PC-9 (cell line): Measurements from ENCODE around the gene METTL22. TPM values are rescaled to one million over a fixed set of nuclear protein-coding genes. Genes with fewer than 3 reads are reported as not detected.

Source experiments
- BruUV-seq: library from RNA; stranded (reverse); fragments of 400-500 nt; replicated peaks from 2 replicates; lab custom pipeline; 2021; lab: Mats Ljungman, UMichigan
- CTCF ChIA-PET: fragments of 300-600 bp; sonication (Branson Sonifier 250); formaldehyde crosslinking; loops from one replicate; lab custom pipeline; 2022; ENCODE audit warnings: antibody characterized with exemption; lab: Charles Lee
- POLR2A ChIA-PET: fragments of 300-600 bp; sonication (Branson Sonifier 250); formaldehyde crosslinking; loops from one replicate; lab custom pipeline; 2022; ENCODE audit warnings: antibody characterized with exemption; ENCODE audit not compliant: unreplicated experiment; lab: Charles Lee
- DNase-seq, 2 experiments: peaks; one replicate each; pipeline versions ENCODE4 v3.0.0 to v3.0.0-alpha.2; 2015 to 2022; ENCODE audit warnings: mixed read lengths in 1 of 2
- H2AFZ ChIP-seq: fragments of 200-600 bp; sonication (generic); 2 replicates; pipeline ENCODE4 v1.8.1; 2017; ENCODE audit warnings: antibody characterized with exemption
- H3F3A ChIP-seq: fragments of 200-600 bp; sonication (generic); 2 replicates; pipeline ENCODE4 v1.8.1; 2017; ENCODE audit warnings: antibody characterized with exemption, mild to moderate bottlenecking, low read depth; ENCODE audit not compliant: insufficient read depth
- H3K27ac ChIP-seq: fragments of 200-600 bp; sonication (generic); 2 replicates; pipeline ENCODE4 v1.6.1; 2016; ENCODE audit warnings: mixed run types
- H3K27me3 ChIP-seq: fragments of 200-600 bp; sonication (generic); 2 replicates; pipeline ENCODE4 v1.6.1; 2016; ENCODE audit warnings: low read depth, mixed run types; ENCODE audit not compliant: insufficient read depth
- H3K36me3 ChIP-seq: fragments of 200-600 bp; sonication (generic); 2 replicates; pipeline ENCODE4 v1.6.1; 2016; ENCODE audit warnings: low read depth, mixed run types
- H3K4me1 ChIP-seq: fragments of 200-600 bp; sonication (generic); replicated peaks from 2 replicates; pipeline ENCODE4 v1.6.1; 2016; ENCODE audit warnings: mixed run types; ENCODE audit not compliant: insufficient read depth
- H3K4me2 ChIP-seq: fragments of 200-600 bp; sonication (generic); 2 replicates; pipeline ENCODE4 v1.6.1; 2017; ENCODE audit warnings: mixed run types
- H3K4me3 ChIP-seq: fragments of 200-600 bp; sonication (generic); 2 replicates; pipeline ENCODE4 v1.6.1; 2016; ENCODE audit warnings: mixed run types
- H3K79me2 ChIP-seq: fragments of 200-600 bp; sonication (generic); 2 replicates; pipeline ENCODE4 v1.6.1; 2017; ENCODE audit warnings: low read depth, mixed run types
- H3K9me2 ChIP-seq: fragments of 200-600 bp; sonication (generic); 2 replicates; pipeline ENCODE4 v1.8.1; 2017; ENCODE audit warnings: mild to moderate bottlenecking; ENCODE audit not compliant: insufficient read depth
- H3K9me3 ChIP-seq: fragments of 200-600 bp; sonication (generic); 2 replicates; pipeline ENCODE4 v1.8.1; 2016; ENCODE audit warnings: low read depth; ENCODE audit not compliant: insufficient read depth
- H4K20me1 ChIP-seq: fragments of 200-600 bp; sonication (generic); 2 replicates; pipeline ENCODE4 v1.8.1; 2017; ENCODE audit not compliant: insufficient read depth
- CTCF ChIP-seq: fragments of 200-600 bp; sonication (generic); conservative IDR thresholded peaks from 2 replicates; pipeline ENCODE4 v1.6.1; 2017; ENCODE audit warnings: mixed run types, antibody characterized with exemption, mild to moderate bottlenecking, moderate library complexity
- EZH2 ChIP-seq: fragments of 200-600 bp; sonication (generic); IDR thresholded peaks from 2 replicates; pipeline ENCODE4 v1.8.0; 2017; ENCODE audit warnings: antibody characterized with exemption, low read depth
- intact Hi-C: fragments of 100-400 bp; cut with micrococcal nuclease; formaldehyde crosslinking; loops from one replicate; pipeline ENCODE4 v1.10.0; 2022; ENCODE audit not compliant: unreplicated experiment
- total RNA-seq: library from RNA; stranded (reverse); gene quantifications from 2 replicates; pipeline ENCODE4 v1.2.3, GENCODE V29; 2021

The METTL22 gene
- total RNA-seq, 1 experiment from 2014 or later, result 62.2 TPM

- no peak for DNase-seq
- Histone ChIP-seq H3K27me3 (peaks cover 63% of the 10 kb centered on the region), H3K79me2 (no peaks in the 10 kb centered on the region), H3K4me2 (no peak overlapping the region), H3K9me2 (no peaks in the 10 kb centered on the region), H3K9me3 (0 out of 2 replicates have a peak, but pooled peaks cover 3% of the 10 kb centered on the region), H3K27ac (no peak overlapping the region), H3K36me3 (no peaks in the 10 kb centered on the region), H4K20me1 (no peaks in the 10 kb centered on the region), H3K4me1 (no peaks in the 10 kb centered on the region), H2AFZ (no peak overlapping the region), H3K4me3 (no peak overlapping the region), H3F3A (no peaks in the 10 kb centered on the region)
- intact Hi-C loops, result no loop called here
- no peak for TF ChIP-seq EZH2
- TF ChIP-seq CTCF, result no peak
- ChIA-PET POLR2A (no interaction called here), CTCF (no interaction called here)
- no TSS peak for BruUV-seq
Measured at GRCh38 chr16:8585857-8586256, 35.6 kb upstream of the METTL22 start.

- no TSS peak for BruUV-seq
- Histone ChIP-seq H3K9me3 (0 out of 2 replicates have a peak, but pooled peaks cover 3% of the 10 kb centered on the region), H3K79me2 (no peaks in the 10 kb centered on the region), H3K4me1 (no peaks in the 10 kb centered on the region), H2AFZ (no peak overlapping the region), H3K36me3 (no peaks in the 10 kb centered on the region), H3F3A (no peaks in the 10 kb centered on the region), H4K20me1 (no peaks in the 10 kb centered on the region), H3K4me3 (no peak overlapping the region), H3K4me2 (no peak overlapping the region), H3K27me3 (peaks cover 58% of the 10 kb centered on the region), H3K9me2 (no peaks in the 10 kb centered on the region), H3K27ac (no peak overlapping the region)
- TF ChIP-seq CTCF (no peak), EZH2 (no peak)
- DNase-seq, result no peak
- ChIA-PET CTCF (interaction anchor here (1.2 kb wide), 1 partner anchor 14 kb away, joined by 7 read pairs; no protein-coding TSS in a partner anchor), POLR2A (interaction anchor here (0.6 kb wide), 1 partner anchor 49 kb away, joined by 3 read pairs; no protein-coding TSS in a partner anchor)
- intact Hi-C loops, result no loop called here
Measured at GRCh38 chr16:8587065-8587464, 34.4 kb upstream of the METTL22 start.

GRCh38 chr16:8588682-8589056, 32.8 kb upstream of the METTL22 start:
- peaks cover 58% of the 10 kb centered on the region for H3K27me3 ChIP-seq
- no peak overlapping the region for H3K27ac ChIP-seq
- no peaks in the 10 kb centered on the region for H3K79me2 ChIP-seq
- CTCF ChIA-PET, result no interaction called here
- no peaks in the 10 kb centered on the region for H4K20me1 ChIP-seq
- H3F3A ChIP-seq, result no peaks in the 10 kb centered on the region
- no TSS peak for BruUV-seq
- no peak overlapping the region for H2AFZ ChIP-seq
- no peak overlapping the region for H3K4me3 ChIP-seq
- 0 out of 2 replicates have a peak, but pooled peaks cover 3% of the 10 kb centered on the region for H3K9me3 ChIP-seq
- no peaks in the 10 kb centered on the region for H3K4me1 ChIP-seq
- H3K4me2 ChIP-seq, result no peak overlapping the region
- DNase-seq, result no peak
- TF ChIP-seq EZH2 (no peak), CTCF (no peak)
- H3K9me2 ChIP-seq, result no peaks in the 10 kb centered on the region
- intact Hi-C loops, result no loop called here
- POLR2A ChIA-PET, result no interaction called here
- H3K36me3 ChIP-seq, result no peaks in the 10 kb centered on the region
